Measurements from ENCODE around the gene CASKIN1.

CASKIN1 gene

GRCh38 chr16:2223942-2224486 is 27.6 kb upstream of the CASKIN1 start:
- peak overlapping the region; percentile 75; the same call in 1 of the 2 replicates for H2AFZ ChIP-seq (ENCODE audit: low read length)
- no peaks in the 10 kb centered on the region for H3K36me3 ChIP-seq (ENCODE audit: insufficient read depth, low read length)
- TF ChIP-seq EZH2phosphoT487 (IDR thresholded peaks at IDR 0.05; ENCODE audit: borderline replicate concordance), result no peak
- no peak for TF ChIP-seq CTCF (conservative IDR thresholded peaks at IDR 0.05; ENCODE audit: low read length)
- H3K4me2 ChIP-seq (ENCODE audit: low read depth, low read length, poor library complexity, severe bottlenecking), result peak overlapping the region; percentile 79
- peak overlapping the region; percentile 90 for H3K9ac ChIP-seq (ENCODE audit: low read depth, low read length, poor library complexity, severe bottlenecking)
- H3K9me3 ChIP-seq (ENCODE audit: insufficient read depth, low read depth, low read length), result no peaks in the 10 kb centered on the region
- H3K9me2 ChIP-seq (replicated peaks; ENCODE audit: low read depth, low read length), result no peaks in the 10 kb centered on the region
- no peaks in the 10 kb centered on the region for H3K27me3 ChIP-seq (ENCODE audit: insufficient read depth, low read length, poor library complexity, severe bottlenecking)
- H3K4me3 ChIP-seq (ENCODE audit: low read length, poor library complexity, severe bottlenecking), result peak overlapping the region; percentile 87
- peaks cover 3% of the 10 kb centered on the region for H4K20me1 ChIP-seq (ENCODE audit: insufficient read depth, low read length, poor library complexity, severe bottlenecking)
- no peaks in the 10 kb centered on the region for H3K4me1 ChIP-seq (ENCODE audit: insufficient read depth, low read length, poor library complexity, severe bottlenecking)
- H3F3A ChIP-seq (ENCODE audit: low read depth), result no peaks in the 10 kb centered on the region
- H3K79me2 ChIP-seq (ENCODE audit: insufficient read depth, low read length), result peaks cover 41% of the 10 kb centered on the region

DNA sequence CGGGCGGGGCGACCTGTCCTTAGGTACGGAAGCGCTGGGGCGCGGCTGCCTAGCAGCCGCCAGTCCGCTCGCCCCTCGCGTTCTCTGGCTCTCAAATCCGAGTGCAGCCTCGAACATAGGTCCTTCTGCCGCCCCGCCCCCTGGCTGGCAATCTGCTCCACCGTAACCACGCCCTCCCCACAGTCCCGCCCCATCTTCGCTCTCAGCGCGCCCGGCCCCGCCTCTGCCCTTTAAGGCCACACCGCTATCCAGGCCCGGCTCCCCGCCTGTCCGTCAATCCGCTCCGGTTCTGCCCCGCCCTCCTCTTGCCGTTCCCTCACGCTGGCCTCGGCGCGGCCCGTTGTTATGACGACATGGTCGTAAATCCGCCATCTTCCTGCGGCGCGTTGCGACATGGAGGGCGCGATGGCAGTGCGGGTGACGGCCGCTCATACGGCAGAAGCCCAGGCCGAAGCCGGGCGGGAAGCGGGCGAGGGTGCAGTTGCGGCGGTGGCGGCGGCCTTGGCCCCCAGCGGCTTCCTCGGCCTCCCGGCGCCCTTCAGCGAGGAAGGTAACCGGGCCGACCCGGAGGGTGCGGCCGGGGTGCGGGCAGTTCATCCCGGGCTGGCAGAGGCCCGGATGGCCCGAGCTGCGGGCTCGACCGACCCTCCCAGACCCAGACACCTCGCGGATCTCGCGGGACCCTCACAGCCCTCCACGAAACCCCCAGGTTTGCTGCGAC is 27.0 kb upstream of the CASKIN1 start, which contains the start of gene E4F1:
Gene E4F1, plus strand, starts transcription at position 371 of the 721 bp plus-strand sequence. Its CDS starts 23 bp downstream, at position 394.
- H2AFZ ChIP-seq (ENCODE audit: low read length), result peak within 1 kb of the TSS; percentile 75; the same call in 1 of the 2 replicates
- H3K9me3 ChIP-seq (ENCODE audit: insufficient read depth, low read depth, low read length), result no peaks in the 10 kb centered on the region
- H3K27me3 ChIP-seq (ENCODE audit: insufficient read depth, low read length, poor library complexity, severe bottlenecking), result no peaks in the 10 kb centered on the region
- no peaks in the 10 kb centered on the region for H3K4me1 ChIP-seq (ENCODE audit: insufficient read depth, low read length, poor library complexity, severe bottlenecking)
- TF ChIP-seq CTCF (conservative IDR thresholded peaks at IDR 0.05; ENCODE audit: low read length) (no peak), EZH2phosphoT487 (IDR thresholded peaks at IDR 0.05; ENCODE audit: borderline replicate concordance) (no peak)
- no peaks in the 10 kb centered on the region for H3K9me2 ChIP-seq (replicated peaks; ENCODE audit: low read depth, low read length)
- no peaks in the 10 kb centered on the region for H3F3A ChIP-seq (ENCODE audit: low read depth)
- peak within 1 kb of the TSS; percentile 90 for H3K9ac ChIP-seq (ENCODE audit: low read depth, low read length, poor library complexity, severe bottlenecking)
- H3K4me3 ChIP-seq (ENCODE audit: low read length, poor library complexity, severe bottlenecking), result peak within 1 kb of the TSS; percentile 87
- peaks cover 3% of the 10 kb centered on the region for H4K20me1 ChIP-seq (ENCODE audit: insufficient read depth, low read length, poor library complexity, severe bottlenecking)
- H3K36me3 ChIP-seq (ENCODE audit: insufficient read depth, low read length), result no peaks in the 10 kb centered on the region
- H3K79me2 ChIP-seq (ENCODE audit: insufficient read depth, low read length), result peaks cover 41% of the 10 kb centered on the region
- H3K4me2 ChIP-seq (ENCODE audit: low read depth, low read length, poor library complexity, severe bottlenecking), result peak within 1 kb of the TSS; percentile 79

- Histone ChIP-seq H2AFZ (ENCODE audit: low read length) (no peak overlapping the region), H3F3A (ENCODE audit: low read depth) (no peaks in the 10 kb centered on the region), H3K27me3 (ENCODE audit: insufficient read depth, low read length, poor library complexity, severe bottlenecking) (no peaks in the 10 kb centered on the region), H3K4me3 (ENCODE audit: low read length, poor library complexity, severe bottlenecking) (no peak overlapping the region), H3K9me2 (replicated peaks; ENCODE audit: low read depth, low read length) (no peaks in the 10 kb centered on the region), H3K4me1 (ENCODE audit: insufficient read depth, low read length, poor library complexity, severe bottlenecking) (peaks cover 5% of the 10 kb centered on the region), H4K20me1 (ENCODE audit: insufficient read depth, low read length, poor library complexity, severe bottlenecking) (no peaks in the 10 kb centered on the region), H3K79me2 (ENCODE audit: insufficient read depth, low read length) (peaks cover 16% of the 10 kb centered on the region), H3K9ac (ENCODE audit: low read depth, low read length, poor library complexity, severe bottlenecking) (no peak overlapping the region), H3K36me3 (ENCODE audit: insufficient read depth, low read length) (no peaks in the 10 kb centered on the region; the same call in 1 of the 2 replicates), H3K4me2 (ENCODE audit: low read depth, low read length, poor library complexity, severe bottlenecking) (no peak overlapping the region), H3K9me3 (ENCODE audit: insufficient read depth, low read depth, low read length) (no peaks in the 10 kb centered on the region)
- no peak for TF ChIP-seq EZH2phosphoT487 (IDR thresholded peaks at IDR 0.05; ENCODE audit: borderline replicate concordance)
- no peak for TF ChIP-seq CTCF (conservative IDR thresholded peaks at IDR 0.05; ENCODE audit: low read length)
Measured at GRCh38 chr16:2216330-2216729, 19.9 kb upstream of the CASKIN1 start.
